ENCODE data around the gene RUFY1.
A peak's percentile ranks its signal among the peaks of the same experiment; 100 is the strongest.
"Not testable (repeated sequence)": the region's sequence is repeated elsewhere in the genome, so short reads cannot be mapped to it uniquely, and the experiment has no call there.

RUFY1 gene

DNA sequence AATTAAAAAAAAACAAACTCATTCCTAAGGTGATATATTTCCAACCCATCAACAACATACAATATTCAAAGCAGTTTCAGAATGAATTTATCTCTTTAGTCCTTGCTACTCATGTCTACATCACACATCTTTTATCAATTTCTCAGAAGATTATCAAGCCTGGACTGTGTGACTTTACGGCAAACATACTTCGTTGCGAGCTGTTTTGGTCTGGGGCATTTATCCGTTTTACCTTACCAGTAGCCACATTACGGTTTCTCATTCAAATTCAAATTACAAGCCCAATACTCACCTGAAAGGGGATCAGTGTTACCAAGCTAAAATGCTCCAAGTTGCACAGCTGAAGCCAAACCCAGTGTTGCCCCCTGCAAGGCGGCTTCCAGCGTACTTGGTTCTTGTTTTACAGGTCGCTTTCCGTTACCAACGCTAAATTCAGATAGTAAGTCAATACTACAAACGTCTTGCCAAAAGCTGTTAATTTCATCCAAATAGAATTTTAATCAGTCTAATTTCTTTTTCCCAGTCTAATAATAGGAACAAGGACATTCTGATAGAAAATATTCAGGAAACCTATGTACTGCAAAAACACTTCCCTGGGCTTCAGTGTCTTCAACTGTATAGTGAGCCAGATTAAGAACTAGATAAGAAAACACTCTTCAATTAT is 71.3 kb downstream of the RUFY1 start:
- TF ChIP-seq, protein P1, sequence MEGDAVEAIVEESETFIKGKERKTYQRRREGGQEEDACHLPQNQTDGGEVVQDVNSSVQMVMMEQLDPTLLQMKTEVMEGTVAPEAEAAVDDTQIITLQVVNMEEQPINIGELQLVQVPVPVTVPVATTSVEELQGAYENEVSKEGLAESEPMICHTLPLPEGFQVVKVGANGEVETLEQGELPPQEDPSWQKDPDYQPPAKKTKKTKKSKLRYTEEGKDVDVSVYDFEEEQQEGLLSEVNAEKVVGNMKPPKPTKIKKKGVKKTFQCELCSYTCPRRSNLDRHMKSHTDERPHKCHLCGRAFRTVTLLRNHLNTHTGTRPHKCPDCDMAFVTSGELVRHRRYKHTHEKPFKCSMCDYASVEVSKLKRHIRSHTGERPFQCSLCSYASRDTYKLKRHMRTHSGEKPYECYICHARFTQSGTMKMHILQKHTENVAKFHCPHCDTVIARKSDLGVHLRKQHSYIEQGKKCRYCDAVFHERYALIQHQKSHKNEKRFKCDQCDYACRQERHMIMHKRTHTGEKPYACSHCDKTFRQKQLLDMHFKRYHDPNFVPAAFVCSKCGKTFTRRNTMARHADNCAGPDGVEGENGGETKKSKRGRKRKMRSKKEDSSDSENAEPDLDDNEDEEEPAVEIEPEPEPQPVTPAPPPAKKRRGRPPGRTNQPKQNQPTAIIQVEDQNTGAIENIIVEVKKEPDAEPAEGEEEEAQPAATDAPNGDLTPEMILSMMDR (IDR thresholded peaks at IDR 0.05; ENCODE audit: control insufficient read depth, insufficient read depth, low read depth, low read length, missing control alignments), result no peak
- peak overlapping the region; percentile 63 for H3K4me3 ChIP-seq (ENCODE audit: control insufficient read depth, low read depth, low read length)
- no peak for DNase-seq (ENCODE audit: low read depth)

DNA sequence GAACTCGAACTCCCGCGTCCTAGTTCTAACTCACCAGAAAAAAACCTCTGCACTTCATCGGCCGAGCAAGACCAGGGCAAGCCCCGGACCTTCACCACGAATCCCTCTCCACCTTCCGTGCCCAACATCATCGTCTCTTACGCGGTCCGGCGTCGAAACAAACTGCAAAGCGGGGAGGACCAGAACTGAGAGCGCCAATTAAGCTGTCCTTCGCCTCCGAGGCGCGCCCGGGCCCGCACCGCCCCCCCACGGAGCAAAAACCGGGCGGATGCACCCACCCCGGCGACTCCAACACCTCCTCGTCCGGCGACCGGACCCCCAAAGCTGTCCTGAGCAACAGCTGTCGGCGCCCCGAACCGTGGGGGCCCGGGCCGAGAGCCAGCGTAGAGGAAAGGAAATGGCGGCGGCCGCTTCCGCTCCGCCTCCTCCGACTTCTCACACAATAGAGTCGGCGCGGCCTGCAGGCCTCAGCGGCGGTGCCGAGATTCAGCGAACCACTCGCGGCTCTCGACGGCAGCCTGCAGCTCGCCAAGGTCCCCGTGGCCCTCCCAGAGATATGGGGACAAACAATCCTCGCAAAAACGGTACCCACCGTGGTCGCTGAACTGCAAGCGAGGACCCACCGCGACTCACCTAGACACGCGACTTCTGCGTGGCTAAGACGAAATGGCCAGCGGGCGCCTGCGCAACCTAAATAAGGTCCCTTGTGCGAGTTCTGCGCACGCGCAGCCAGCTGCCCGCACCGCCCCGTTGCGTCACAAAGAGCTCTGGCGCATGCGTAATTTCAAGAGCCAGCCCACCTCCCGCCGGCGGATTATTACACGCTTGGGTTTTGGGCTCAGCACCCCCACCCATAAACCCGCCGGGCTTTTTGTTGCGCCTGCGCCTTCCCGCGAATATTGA is 72.9 kb downstream of the RUFY1 start, which contains the start of gene HNRNPH1:
Gene HNRNPH1 (minus strand): TSS at position 669 of the 903 bp plus-strand sequence. CDS start 538 bp downstream, at position 131.
- H3K4me3 ChIP-seq (ENCODE audit: control insufficient read depth, low read depth, low read length), result peak within 1 kb of the TSS; percentile 72
- TF ChIP-seq, protein P1 (IDR thresholded peaks at IDR 0.05; ENCODE audit: control insufficient read depth, insufficient read depth, low read depth, low read length, missing control alignments), result no peak
- peak; percentile 95 for DNase-seq (ENCODE audit: low read depth)

DNA sequence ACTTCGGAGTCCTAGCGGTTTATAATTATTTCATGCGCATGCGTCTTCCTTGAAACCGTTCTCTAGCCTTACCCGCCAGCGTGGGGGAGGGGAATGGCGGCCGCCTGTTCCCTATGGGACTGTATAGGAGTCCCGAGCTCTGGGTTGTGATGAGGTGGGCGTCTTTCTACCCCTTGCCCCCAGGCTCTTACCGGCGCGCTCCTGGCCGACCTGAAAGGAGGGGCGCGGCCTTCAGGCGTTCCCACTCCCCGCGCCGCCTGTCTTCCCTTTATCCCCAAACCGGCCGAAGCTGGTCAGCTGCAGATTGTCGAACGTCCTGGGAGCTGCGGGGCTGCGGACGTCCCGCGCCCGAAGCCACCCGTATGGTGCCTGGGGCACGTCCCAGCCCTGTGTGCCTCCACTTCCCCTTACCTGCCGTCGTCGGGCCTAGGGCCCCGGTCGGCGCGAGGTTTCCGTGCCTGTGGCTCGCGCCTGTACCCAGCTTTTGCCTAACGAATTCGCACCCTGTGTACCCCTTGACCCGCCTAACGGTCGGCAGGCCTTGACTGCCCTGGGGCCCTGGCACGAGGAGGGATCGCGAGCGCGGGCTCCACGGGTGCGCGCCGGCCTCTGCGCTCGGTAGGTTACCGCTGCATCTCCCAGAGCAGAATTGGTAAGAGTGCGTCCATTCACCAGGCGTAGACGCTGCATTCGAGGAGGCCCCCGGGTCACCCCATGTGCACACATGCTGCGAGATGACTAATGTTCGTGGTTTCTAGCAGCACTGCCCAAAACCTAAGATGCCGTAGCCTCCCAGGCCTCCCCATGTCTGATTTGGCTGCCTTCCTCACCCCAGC is 73.8 kb downstream of the RUFY1 start:
- H3K4me3 ChIP-seq (ENCODE audit: control insufficient read depth, low read depth, low read length), result peak overlapping the region; percentile 71
- DNase-seq (ENCODE audit: low read depth), result peak; percentile 62
- TF ChIP-seq, protein P1 (IDR thresholded peaks at IDR 0.05; ENCODE audit: control insufficient read depth, insufficient read depth, low read depth, low read length, missing control alignments), result no peak

DNA sequence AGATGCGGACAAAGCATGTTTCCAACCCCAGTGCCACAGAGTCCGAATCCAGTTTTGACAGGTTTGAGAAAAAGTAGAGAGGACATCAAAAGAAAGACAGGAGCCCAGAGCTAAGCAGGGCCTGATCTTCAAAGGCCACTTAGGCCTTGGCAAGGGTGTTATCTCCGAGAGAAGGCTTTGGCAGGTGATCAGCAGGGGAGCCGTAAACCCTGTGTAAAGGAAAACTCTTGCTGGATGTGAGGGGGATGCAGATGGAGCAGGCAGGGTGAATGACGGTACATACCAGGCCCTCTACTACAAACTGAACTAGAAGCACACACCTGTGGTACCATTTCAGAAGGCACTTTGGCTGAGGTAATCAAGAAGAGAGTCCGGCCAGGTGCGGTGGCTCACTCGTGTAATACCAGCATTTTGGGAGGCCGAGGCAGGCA is 74.5 kb downstream of the RUFY1 start:
- TF ChIP-seq, protein P1 (IDR thresholded peaks at IDR 0.05; ENCODE audit: control insufficient read depth, insufficient read depth, low read depth, low read length, missing control alignments), result no peak
- peak overlapping the region; percentile 71 for H3K4me3 ChIP-seq (ENCODE audit: control insufficient read depth, low read depth, low read length)
- no peak for DNase-seq (ENCODE audit: low read depth)

DNA sequence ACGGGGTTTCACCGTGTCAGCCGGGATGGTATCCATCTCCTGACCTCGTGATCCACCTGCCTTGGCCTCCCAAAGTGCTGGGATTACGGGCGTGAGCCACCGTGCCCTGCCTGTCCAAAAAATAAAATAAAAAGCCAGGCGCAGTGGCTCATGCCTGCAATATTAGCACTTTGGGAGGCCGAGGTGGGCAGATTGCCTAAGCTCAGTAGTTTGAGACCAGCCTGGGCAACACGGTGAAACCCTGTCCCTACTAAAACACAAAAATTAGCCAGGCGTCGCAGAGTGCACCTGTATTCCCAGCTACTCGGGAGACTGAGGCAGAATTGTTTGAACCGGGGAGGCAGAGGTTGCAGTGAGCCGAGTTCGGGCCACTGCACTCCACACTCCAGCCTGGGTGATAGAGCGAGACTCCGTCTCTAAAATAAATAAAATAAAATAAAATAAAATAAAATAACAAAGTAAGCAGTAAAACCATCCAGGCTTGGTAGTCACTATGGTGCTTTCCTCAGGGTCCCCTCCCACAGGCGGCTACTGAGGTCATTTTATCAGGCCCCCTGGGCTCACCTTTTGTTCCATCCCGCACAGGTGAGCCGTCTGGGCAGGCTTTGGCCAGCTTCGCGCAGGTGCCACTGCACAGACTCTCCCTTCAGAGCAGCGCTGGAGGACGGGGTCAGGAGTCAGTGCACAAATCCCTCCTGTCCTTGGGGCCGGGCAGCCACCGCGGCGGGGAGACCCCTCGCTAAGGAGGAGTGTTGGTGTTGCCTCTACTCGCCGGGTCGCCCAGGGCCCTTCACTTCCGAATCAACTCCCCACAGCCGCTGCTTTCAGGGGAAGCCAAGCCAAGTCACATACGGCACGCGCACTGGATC is 83.4 kb downstream of the RUFY1 start:
- peak overlapping the region; percentile 38 for H3K4me3 ChIP-seq (ENCODE audit: control insufficient read depth, low read depth, low read length)
- not testable (repeated sequence) for DNase-seq (ENCODE audit: low read depth)

DNA sequence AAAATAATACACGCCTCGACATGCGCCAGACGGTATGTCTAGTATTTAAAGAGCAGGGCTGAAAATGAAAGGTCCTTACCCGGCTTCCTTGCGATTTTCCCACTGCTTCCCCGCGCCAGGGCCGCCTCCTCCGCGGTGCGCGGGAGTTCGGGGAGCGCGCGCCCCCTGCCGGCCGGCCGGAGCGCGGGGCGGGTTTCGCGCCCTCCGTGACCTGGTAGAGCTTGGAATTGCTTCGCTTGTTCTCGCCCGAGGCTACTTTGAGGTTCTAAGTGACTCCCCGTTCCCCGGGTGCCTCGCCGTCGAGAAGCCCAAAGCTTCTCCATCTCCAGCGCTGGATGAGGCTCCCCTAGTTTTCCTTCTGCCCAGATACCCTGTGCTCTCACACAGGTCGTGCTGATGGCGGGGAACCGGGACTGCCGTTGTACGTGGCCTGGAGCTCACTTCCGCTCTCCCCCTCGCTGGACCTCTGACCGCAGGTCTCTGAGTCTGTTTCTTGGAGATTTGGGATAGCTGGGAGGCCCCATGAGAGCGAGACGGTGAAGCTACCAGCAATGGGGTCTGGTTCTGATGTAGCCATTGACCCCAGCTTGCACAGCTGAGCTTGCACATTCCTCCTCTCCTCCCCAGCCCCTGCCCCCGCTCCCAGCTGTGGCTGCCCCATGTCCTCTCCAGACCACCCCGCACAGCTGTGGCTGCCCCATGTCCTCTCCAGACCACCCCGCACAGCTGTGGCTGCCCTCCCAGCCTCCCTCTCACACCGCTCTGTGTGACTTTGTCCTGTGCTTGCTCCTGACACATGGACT is 84.2 kb downstream of the RUFY1 start:
- DNase-seq (ENCODE audit: low read depth); H3K4me3 ChIP-seq (ENCODE audit: control insufficient read depth, low read depth, low read length): not testable (repeated sequence)

DNA sequence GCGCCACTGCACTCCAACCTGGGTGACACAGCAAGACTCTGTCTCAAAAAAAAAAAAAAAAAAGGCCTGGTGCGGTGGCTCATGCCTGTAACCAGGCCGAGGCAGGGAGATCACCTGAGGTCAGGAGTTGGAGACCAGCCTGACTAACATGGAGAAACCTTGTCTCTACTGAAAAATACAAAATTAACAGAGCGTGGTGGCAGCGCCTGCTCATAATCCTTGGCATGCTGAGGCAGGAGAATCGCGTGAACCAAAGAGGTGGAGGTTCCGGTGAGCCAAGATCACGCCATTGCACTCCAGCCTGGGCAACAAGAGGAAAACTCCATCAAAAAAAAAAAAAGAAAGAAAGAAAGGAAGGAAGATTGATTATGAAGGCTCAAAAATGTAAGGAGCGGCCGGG is 88.9 kb downstream of the RUFY1 start:
- not testable (repeated sequence) for DNase-seq (ENCODE audit: low read depth); H3K4me3 ChIP-seq (ENCODE audit: control insufficient read depth, low read depth, low read length)

DNA sequence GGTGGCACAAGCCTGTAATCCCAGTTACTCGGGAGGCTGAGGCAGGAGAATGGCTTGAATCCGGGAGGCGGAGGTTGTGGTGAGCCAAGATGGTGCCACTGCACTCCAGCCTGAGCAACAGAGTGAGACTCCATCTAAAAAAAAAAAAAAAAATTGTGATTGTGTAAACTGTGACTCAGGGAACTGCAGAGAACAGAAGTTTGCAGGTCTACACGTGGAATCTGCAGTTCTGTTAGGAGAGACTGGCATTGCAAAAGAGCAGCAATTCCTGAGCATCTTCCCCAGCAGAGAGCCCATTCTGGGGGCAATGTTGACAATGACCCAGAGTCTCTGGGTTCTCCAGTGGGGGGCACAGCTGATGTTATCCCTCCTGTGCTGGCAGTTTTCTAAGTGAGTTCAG is 91.4 kb downstream of the RUFY1 start:
- not testable (repeated sequence) for DNase-seq (ENCODE audit: low read depth); H3K4me3 ChIP-seq (ENCODE audit: control insufficient read depth, low read depth, low read length)

DNA sequence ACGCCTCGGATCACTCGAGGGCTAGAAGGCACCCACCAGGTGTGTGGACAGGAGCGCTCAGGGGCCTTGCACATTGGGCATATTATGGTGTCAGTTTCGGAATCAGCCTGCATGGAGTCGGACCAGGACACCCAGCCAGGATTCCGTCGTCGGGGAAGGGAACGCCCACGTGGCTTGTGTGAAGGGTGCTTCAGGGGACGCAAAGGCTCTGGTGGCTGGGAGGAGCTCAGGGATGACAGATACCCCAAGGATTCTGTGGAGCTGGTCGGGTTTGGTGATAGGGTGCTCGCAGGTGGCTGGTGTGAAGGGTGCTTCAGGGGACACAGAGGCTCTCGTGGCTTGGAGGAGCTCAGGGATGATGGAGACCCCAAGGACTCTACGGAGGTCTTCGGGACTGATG is 92.3 kb downstream of the RUFY1 start:
- not testable (repeated sequence) for H3K4me3 ChIP-seq (ENCODE audit: control insufficient read depth, low read depth, low read length); DNase-seq (ENCODE audit: low read depth)

DNA sequence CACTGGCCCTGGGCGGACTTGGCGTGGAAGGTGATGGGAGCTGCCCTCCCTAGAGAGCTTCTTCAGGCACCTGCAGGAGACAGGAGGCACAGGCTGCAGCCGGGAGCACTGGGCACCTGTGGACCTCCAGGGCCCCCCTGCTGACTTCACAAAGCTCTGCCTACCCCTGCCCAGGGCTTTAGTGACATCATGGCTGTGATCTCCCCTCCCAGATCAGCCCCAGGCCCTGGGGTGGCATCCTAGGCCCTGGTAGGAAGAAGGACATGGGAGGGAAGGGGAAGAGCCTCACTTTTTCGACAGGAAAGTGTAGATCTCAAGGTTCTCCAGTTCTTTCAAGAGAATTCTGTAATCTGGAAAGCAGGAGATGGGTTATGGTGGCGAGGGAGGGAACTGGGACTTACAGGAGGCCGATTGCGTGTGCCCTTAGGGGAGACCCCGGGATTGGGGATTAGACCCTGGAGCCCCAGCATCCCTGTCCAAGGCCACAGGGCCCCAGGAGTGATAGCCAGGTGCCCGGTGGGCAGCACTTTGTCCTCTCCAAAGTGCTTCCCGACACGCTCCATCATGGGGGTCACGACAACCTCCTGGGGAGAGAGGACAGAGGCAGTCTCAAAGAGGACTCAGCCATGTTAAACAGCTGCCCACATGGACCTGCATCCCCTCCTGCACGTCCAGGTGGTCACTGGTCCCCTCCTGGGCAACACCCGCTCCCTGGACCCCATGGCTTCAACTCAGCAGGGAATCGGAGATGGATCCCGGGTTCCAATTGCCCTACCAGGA is 93.0 kb downstream of the RUFY1 start:
- not testable (repeated sequence) for DNase-seq (ENCODE audit: low read depth); H3K4me3 ChIP-seq (ENCODE audit: control insufficient read depth, low read depth, low read length)
